Measurements from ENCODE around the gene MT2A.

MT2A gene

DNA sequence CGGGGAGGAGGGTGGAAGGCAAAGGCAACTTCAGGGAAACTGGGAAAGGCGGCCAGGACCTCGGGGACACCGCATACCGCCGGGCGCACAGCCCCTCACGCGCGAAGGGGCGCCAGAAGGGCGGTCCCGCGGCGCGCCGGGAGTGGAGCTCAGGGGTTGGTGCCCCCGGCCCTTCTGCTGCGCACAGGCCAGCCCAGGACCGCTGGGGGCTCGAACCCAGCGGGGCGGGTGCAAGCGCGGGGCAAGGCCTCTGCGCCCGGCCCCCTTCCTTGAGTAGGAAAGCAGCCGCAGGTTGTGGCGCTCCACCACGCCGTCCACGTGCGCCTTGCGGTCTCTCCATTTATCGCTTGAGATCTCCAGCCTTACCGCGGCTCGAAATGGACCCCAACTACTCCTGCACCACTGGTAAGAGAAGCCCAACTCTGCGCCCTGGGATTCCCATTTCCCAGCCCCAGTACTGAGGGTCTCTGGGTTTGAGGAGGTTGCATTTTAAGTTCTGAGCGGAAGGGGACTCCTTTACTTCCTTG is 27.1 kb downstream of the MT2A start:
- TF ChIP-seq, protein P1, sequence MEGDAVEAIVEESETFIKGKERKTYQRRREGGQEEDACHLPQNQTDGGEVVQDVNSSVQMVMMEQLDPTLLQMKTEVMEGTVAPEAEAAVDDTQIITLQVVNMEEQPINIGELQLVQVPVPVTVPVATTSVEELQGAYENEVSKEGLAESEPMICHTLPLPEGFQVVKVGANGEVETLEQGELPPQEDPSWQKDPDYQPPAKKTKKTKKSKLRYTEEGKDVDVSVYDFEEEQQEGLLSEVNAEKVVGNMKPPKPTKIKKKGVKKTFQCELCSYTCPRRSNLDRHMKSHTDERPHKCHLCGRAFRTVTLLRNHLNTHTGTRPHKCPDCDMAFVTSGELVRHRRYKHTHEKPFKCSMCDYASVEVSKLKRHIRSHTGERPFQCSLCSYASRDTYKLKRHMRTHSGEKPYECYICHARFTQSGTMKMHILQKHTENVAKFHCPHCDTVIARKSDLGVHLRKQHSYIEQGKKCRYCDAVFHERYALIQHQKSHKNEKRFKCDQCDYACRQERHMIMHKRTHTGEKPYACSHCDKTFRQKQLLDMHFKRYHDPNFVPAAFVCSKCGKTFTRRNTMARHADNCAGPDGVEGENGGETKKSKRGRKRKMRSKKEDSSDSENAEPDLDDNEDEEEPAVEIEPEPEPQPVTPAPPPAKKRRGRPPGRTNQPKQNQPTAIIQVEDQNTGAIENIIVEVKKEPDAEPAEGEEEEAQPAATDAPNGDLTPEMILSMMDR (IDR thresholded peaks at IDR 0.05; ENCODE audit: poor library complexity, severe bottlenecking), result no peak
- Histone ChIP-seq H3K27ac (ENCODE audit: poor library complexity, severe bottlenecking) (no peak overlapping the region), H3K27me3 (ENCODE audit: insufficient read depth, poor library complexity, severe bottlenecking) (no peaks in the 10 kb centered on the region), H3K4me1 (ENCODE audit: insufficient read depth, poor library complexity, severe bottlenecking) (no peaks in the 10 kb centered on the region), H3K9me3 (ENCODE audit: severe bottlenecking) (no peaks in the 10 kb centered on the region), H3K4me3 (ENCODE audit: severe bottlenecking) (no peak overlapping the region), H3K36me3 (ENCODE audit: low read depth) (no peaks in the 10 kb centered on the region)
- ATAC-seq (ENCODE audit: low read depth) (no peak), DNase-seq (ENCODE audit: low spot score) (no peak)

DNA sequence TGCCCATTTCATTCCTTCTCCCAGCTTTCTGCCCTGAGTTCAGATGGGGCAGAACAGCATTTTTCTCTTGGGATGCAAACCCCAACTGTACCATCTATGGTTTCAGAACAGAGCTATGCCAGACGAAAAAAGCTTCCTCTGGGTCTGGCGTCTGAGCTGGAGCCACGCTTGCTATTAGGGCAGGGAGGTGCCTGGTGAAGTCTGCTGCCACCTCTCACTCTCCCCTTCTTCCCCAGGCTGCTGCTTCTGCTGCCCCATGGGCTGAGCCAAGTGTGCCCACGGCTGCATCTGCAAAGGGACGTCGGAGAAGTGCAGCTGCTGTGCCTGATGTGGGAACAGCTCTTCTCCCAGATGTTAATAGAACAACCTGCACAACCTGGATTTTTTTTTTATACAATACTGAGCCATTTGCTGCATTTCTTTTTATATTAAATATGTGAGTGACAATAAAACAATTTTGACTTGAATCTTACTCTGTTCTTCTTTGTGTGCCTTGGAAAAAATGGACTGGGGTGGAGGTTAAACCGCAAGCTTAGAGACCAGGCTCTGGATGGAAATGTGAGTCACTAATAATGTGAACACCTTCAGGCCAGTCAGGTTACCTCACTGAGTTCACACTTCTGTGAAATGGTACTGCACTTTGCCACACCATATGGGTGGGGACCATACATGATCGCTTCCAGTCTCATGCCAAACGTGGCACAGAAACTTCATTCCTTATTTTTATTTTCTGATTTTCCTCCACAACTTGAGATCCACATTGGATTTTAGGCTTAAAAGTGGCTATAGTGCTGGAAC is 28.4 kb downstream of the MT2A start:
- DNase-seq (ENCODE audit: low spot score), result no peak
- Histone ChIP-seq H3K4me3 (ENCODE audit: severe bottlenecking) (no peak overlapping the region), H3K9me3 (ENCODE audit: severe bottlenecking) (no peaks in the 10 kb centered on the region), H3K36me3 (ENCODE audit: low read depth) (no peaks in the 10 kb centered on the region), H3K4me1 (ENCODE audit: insufficient read depth, poor library complexity, severe bottlenecking) (no peaks in the 10 kb centered on the region), H3K27me3 (ENCODE audit: insufficient read depth, poor library complexity, severe bottlenecking) (no peaks in the 10 kb centered on the region), H3K27ac (ENCODE audit: poor library complexity, severe bottlenecking) (no peak overlapping the region)
- 0 out of 3 replicates have a peak, but pooled peaks have one; percentile 39 for ATAC-seq (ENCODE audit: low read depth)
- TF ChIP-seq, protein P1 (IDR thresholded peaks at IDR 0.05; ENCODE audit: poor library complexity, severe bottlenecking), result no peak

DNA sequence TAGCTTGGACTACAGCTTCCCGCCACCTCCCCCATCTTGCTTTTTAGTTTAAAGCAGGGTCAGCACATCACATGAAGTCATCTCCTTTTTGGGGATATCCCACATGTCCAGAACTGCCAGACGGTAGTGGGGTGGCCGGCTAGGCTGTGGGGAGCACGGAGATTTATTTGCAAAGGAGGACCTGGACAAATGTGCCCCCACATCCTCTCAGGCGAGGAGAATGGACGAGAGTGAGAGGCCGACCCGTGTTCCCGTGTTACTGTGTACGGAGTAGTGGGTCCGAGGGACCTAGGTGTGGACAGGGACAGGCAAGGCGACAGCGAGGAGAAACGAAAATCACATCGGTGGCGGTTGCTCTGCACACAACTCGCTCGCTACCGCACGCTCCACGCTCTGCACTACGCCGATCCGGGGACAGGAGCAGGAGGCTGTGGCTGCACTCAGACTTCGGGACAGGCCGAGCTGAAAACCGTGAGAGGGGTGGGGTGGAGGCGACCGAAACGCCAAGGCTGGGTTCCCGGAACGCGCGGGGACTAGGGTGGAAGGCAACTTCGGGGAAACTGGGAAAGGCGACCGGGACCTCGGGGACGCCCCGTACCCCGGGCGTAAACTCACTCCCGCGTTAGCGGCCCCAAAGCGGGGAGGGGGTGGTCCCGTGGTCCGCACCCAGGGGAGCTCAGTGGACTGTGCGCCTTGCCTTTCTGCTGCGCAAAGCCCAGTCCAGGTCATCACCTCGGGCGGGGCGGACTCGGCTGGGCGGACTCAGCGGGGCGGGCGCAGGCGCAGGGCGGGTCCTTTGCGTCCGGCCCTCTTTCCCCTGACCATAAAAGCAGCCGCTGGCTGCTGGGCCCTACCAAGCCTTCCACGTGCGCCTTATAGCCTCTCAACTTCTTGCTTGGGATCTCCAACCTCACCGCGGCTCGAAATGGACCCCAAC is 29.7 kb downstream of the MT2A start, which contains the start of gene MT1A:
MT1A (plus strand) TSS at position 853 of the 937 bp plus-strand sequence; CDS start at position 926, 73 bp downstream.
- ATAC-seq (ENCODE audit: low read depth) (no peak), DNase-seq (ENCODE audit: low spot score) (no peak)
- no peaks in the 10 kb centered on the region for H3K9me3 ChIP-seq (ENCODE audit: severe bottlenecking)
- TF ChIP-seq, protein P1 (IDR thresholded peaks at IDR 0.05; ENCODE audit: poor library complexity, severe bottlenecking), result no peak
- no peaks in the 10 kb centered on the region for H3K4me1 ChIP-seq (ENCODE audit: insufficient read depth, poor library complexity, severe bottlenecking)
- no peak within 1 kb of the TSS for H3K27ac ChIP-seq (ENCODE audit: poor library complexity, severe bottlenecking)
- no peaks in the 10 kb centered on the region for H3K36me3 ChIP-seq (ENCODE audit: low read depth)
- H3K4me3 ChIP-seq (ENCODE audit: severe bottlenecking), result no peak within 1 kb of the TSS
- no peaks in the 10 kb centered on the region for H3K27me3 ChIP-seq (ENCODE audit: insufficient read depth, poor library complexity, severe bottlenecking)

DNA sequence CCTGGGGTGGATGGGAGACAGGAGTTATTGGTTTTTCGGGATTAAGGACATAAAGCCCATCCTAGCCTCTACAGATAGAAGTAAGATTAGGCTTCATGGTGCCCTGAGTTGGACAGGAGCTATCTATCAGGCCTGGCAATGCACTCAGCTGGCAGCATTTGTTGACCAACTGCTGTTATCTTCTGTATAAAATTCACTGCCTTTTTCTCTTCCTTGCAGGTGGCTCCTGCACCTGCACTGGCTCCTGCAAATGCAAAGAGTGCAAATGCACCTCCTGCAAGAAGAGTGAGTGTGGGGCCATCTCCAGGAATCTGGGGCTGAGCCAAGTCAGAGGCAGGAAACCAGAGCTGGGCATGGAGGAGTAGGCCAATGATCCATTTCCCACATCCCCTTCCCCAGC is 30.7 kb downstream of the MT2A start:
- DNase-seq (ENCODE audit: low spot score) (no peak), ATAC-seq (ENCODE audit: low read depth) (no peak)
- H3K36me3 ChIP-seq (ENCODE audit: low read depth), result no peaks in the 10 kb centered on the region
- H3K4me3 ChIP-seq (ENCODE audit: severe bottlenecking), result no peak overlapping the region
- H3K27me3 ChIP-seq (ENCODE audit: insufficient read depth, poor library complexity, severe bottlenecking), result no peaks in the 10 kb centered on the region
- H3K4me1 ChIP-seq (ENCODE audit: insufficient read depth, poor library complexity, severe bottlenecking), result no peaks in the 10 kb centered on the region
- TF ChIP-seq, protein P1 (IDR thresholded peaks at IDR 0.05; ENCODE audit: poor library complexity, severe bottlenecking), result no peak
- H3K9me3 ChIP-seq (ENCODE audit: severe bottlenecking), result no peaks in the 10 kb centered on the region
- no peak overlapping the region for H3K27ac ChIP-seq (ENCODE audit: poor library complexity, severe bottlenecking)
